HG02981 (cell line): Measurements from ENCODE around the gene ADGRE2.
"Not testable (repeated sequence)": the region's sequence is repeated elsewhere in the genome, so short reads cannot be mapped to it uniquely, and the experiment has no call there.

ENCODE experiments used
- ATAC-seq: cut with Tn5 transposase; IDR thresholded peaks from one replicate; pipeline ENCODE4 v1.9.1; 2021; ENCODE audit warnings: mild to moderate bottlenecking, moderate library complexity; ENCODE audit not compliant: unreplicated experiment

Gene ADGRE2

DNA sequence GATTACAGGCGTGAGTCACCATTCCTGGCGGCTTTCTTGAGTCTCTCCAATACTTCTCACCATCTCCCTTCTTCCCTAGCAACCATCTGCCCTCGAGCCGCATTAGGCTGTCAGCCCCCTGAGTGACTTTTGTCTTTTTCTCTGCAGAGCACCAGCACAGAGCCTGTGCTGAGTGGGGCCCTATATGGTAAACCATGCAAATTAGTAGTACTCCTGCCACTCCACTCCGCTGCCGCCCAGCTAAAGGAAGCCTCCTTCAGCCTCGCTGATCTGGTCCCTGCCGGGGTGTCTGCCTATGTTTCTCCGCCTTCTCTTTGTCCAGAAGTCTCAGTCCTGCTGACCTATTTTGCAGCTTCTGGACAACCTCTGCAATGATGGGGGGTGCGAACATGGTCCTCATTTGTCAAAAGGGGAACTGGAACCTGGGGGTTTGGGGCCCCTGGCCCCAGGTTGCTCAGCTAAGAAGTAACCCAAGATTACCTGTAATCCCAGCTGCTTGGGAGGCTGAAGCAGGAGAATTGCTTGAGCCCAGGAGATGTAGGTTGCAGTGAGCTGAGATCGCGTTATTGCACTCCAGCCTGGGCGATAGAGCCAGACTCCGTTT is 2.4 kb upstream of the ADGRE2 start:
- ATAC-seq: not testable (repeated sequence)

DNA sequence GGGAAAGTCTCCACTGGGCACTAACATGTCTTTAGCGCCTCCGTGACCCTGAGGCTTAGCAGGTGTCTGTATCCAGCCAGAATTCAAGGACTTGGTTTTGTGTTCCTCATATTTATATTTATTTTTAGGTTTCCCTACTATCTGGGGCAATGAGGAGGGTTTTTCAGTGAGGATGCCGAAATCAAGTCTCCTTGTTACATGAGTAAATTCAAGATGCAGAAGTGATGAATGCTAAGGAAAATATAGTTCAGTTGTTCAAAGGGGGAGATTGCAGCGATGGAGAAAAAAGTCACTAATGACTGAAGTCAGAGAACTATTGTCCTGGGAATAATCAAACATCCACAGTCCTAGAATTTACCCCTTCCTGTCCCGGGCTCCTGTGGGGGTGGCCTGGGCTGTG is 791 bp upstream of the ADGRE2 start:
- no peak for ATAC-seq

GRCh38 chr19:14777645-14778044 is 715 bp downstream of the ADGRE2 start:
- ATAC-seq: not testable (repeated sequence)

- ATAC-seq: no peak
These were observed 2.3 kb downstream of the ADGRE2 start for GRCh38 chr19:14775869-14776586.

DNA sequence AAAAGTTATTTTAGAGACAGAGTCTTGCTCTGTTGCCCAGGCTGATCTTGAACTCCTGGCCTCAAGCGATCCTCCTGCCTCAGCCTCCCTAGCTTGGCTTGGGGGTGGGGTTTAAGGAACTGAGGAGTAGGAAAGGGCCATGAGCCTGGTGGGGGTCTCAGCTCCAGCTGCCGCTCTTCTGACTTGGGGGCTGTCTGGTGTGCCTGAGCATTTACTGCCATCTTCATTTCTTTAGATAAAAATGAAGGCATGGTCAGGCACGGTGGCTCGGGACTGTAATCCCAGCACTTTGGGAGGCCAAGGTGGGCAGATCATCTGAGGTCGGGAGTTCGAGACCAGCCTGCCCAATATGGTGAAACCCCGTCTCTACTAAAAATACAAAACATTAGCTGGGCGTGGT is 3.0 kb downstream of the ADGRE2 start:
- ATAC-seq: not testable (repeated sequence)

- ATAC-seq: no peak
These were observed 4.0 kb downstream of the ADGRE2 start for GRCh38 chr19:14774373-14774772.

DNA sequence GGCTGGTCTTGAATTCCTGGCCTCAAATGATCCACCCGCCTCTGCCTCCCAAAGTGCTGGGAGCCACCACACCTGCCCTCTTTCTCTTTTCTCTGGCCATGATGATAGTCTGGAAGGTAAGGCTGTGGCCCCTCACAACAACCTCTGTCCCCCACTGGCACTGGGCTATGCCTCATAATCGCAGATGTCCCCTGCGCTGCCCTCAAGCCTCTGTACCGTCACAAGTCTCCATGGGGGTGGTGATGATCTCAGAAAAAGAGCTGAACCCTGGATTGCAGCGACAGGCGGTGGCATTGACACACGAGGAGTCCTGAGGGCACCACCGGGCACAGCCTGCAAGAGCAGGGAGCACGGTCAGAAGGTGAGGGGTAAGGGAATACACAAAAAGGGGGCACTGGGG is 4.6 kb downstream of the ADGRE2 start:
- ATAC-seq: not testable (repeated sequence)

DNA sequence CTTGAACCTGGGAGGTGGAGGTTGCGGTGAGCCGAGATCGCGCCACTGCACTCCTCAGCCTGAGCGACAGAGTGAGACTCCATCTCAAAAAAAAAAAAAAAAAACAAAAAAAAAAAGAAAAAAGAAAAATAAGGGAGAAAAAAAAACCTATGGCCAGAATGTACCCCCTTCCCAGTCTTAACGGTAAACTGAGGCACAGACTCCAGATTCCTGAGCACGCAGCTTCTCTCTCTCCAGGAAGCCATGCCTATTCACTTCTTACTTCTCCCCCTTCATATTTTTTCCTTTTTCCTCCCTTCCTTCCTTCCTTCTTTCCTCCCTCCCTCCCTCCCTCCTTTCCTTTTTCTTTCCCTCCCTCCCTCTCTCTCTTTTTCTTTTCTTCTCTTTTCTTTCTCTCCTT is 5.4 kb downstream of the ADGRE2 start:
- ATAC-seq: no peak

GRCh38 chr19:14772467-14772866 is 5.9 kb downstream of the ADGRE2 start:
- ATAC-seq: no peak

GRCh38 chr19:14770944-14771839 is 7.2 kb downstream of the ADGRE2 start:
- no peak for ATAC-seq

- ATAC-seq: no peak
These were observed 8.2 kb downstream of the ADGRE2 start for GRCh38 chr19:14770136-14770535.

- ATAC-seq: no peak
These were observed 9.2 kb downstream of the ADGRE2 start for GRCh38 chr19:14769201-14769600.

GRCh38 chr19:14768001-14768400 is 10.4 kb downstream of the ADGRE2 start:
- ATAC-seq: no peak

DNA sequence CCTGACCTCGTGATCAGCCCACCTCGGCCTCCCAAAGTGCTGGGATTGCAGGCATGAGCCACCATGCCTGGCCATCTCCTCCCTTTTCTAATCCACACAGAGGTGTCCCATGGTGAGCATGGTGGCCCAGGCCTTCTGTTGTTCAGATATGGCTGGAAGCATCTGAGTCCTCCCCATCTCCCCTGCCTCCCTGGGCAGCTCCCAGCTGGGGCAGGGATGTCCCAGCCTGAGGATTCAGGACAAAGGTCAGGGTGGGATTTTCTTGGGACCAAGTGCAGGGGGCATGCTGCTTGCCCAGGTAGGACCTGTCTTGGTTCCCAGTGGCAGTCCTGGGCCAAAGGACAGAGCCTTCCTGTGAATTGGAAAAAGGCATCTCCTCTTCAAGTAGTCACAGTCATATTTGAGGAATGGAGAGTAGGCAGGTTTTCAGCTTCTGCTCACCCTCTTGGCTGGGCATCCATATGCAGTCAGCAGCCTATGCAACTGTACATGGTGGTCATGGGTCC is 10.8 kb downstream of the ADGRE2 start:
- ATAC-seq: no peak

GRCh38 chr19:14765841-14766240 is 12.5 kb downstream of the ADGRE2 start:
- ATAC-seq: not testable (repeated sequence)

GRCh38 chr19:14765403-14765802 is 13.0 kb downstream of the ADGRE2 start:
- ATAC-seq: not testable (repeated sequence)

DNA sequence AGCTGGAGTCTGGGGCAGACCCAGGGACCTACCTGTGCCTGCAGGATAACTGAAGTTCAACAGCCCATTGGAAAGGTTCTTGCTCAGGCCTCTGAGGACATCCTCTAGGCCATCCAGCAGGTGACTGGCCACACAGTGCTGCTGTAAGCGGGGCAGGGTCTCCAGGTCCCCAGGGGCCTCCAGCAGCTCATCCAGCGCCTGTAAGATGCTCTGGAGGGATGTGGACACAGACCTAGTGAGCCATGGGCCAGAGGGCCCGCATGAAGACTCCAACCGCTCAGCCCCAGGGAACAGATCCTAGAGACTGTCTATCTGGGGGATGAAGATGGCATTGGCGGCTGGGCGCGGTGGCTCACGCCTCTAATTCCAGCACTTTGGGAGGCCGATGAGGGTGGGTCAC is 14.0 kb downstream of the ADGRE2 start:
- no peak for ATAC-seq

- ATAC-seq: no peak
These were observed 14.7 kb downstream of the ADGRE2 start for GRCh38 chr19:14763497-14764145.

DNA sequence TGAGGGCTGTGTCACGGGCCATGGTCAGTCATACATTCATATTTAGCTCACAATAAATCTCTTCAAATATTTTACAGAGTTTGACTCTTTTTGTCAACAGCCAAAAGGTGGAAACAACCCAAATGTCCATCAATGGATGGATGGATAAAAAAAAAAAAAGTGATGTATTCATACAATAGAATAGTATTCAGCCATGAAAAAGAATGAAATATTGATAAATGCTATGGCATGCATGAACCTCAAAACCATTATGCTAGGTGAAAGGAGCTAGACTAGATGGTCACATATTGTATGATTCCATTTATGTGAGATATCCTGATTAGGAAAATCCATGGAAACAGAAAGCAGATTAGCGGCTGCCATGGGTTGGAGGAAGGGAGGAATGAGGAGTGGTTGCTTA is 16.2 kb downstream of the ADGRE2 start:
- ATAC-seq: no peak

DNA sequence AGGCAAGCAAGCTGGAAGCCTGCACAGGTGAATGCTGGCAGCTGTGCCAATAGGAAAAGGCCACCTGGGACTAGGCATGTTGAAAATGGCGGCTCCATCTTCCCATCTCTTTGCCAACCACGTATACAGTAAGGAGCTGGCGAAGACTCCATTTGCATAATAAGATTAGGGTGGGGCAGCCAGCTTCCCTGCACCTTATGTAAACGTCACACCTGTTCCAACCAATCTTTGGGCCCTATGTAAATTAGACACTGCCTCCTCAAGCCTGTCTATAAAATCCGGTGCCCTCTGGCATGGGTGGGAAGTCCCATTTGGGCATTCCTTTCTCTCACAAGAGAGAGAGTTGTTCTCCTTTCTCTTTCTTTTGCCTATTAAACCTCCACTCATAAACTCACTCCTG is 16.8 kb downstream of the ADGRE2 start:
- ATAC-seq: no peak

- ATAC-seq: no peak
These were observed 19.5 kb downstream of the ADGRE2 start for GRCh38 chr19:14758816-14759215.
